HEK293 (cell line): ENCODE data around the gene RANBP10.

ENCODE experiments used
- IKZF3 ChIP-seq: fragments of 450-650 bp; IDR thresholded peaks from 2 replicates; pipeline ENCODE4 v1.5.0; 2018; ENCODE audit warnings: missing biosample characterization, mild to moderate bottlenecking, missing genetic modification characterization, moderate library complexity
- KLF16 ChIP-seq: fragments of 450-650 bp; formaldehyde crosslinking; IDR thresholded peaks from 2 replicates; pipeline ENCODE4 v1.5.1; 2017; ENCODE audit warnings: missing biosample characterization, missing genetic modification characterization
- REPIN1 ChIP-seq: fragments of 450-650 bp; formaldehyde crosslinking; IDR thresholded peaks from 2 replicates; pipeline ENCODE4 v1.5.1; 2017; ENCODE audit warnings: missing biosample characterization, missing genetic modification characterization, low read depth
- ZBTB1 ChIP-seq: fragments of 450-650 bp; formaldehyde crosslinking; IDR thresholded peaks from 2 replicates; pipeline ENCODE4 v1.5.1; 2016; ENCODE audit warnings: missing biosample characterization, missing genetic modification characterization
- ZFHX2 ChIP-seq: fragments of 450-650 bp; formaldehyde crosslinking; conservative IDR thresholded peaks from 2 replicates; pipeline ENCODE4 v1.5.1; 2016; ENCODE audit warnings: missing biosample characterization, missing genetic modification characterization
- ZIC2 ChIP-seq: fragments of 450-650 bp; formaldehyde crosslinking; IDR thresholded peaks from 2 replicates; pipeline ENCODE4 v1.5.1; 2016; ENCODE audit warnings: missing biosample characterization, missing genetic modification characterization
- ZNF19 ChIP-seq: fragments of 450-650 bp; formaldehyde crosslinking; IDR thresholded peaks from 2 replicates; pipeline ENCODE4; 2016; ENCODE audit warnings: missing biosample characterization, missing genetic modification characterization, low read depth
- ZNF202 ChIP-seq: fragments of 450-650 bp; formaldehyde crosslinking; IDR thresholded peaks from 2 replicates; pipeline ENCODE4 v1.5.1; 2016; ENCODE audit warnings: missing biosample characterization, missing genetic modification characterization, borderline replicate concordance
- ZNF26 ChIP-seq: fragments of 450-650 bp; formaldehyde crosslinking; IDR thresholded peaks from 2 replicates; pipeline ENCODE4 v1.5.1; 2016; ENCODE audit warnings: missing biosample characterization, missing genetic modification characterization
- ZNF274 ChIP-seq, 2 experiments: fragments of 200-500 bp in 1 of 2; fragments of 450-650 bp in 1 of 2; sonication (Bioruptor generic) in 1 of 2; formaldehyde crosslinking in 1 of 2; IDR thresholded peaks; 2 replicates each; pipeline versions ENCODE4 v1.5.1 to v1.6.1; 2014 to 2016; ENCODE audit warnings: borderline replicate concordance in 1 of 2, inconsistent platforms in 1 of 2, low read length in 1 of 2, missing biosample characterization in 1 of 2, missing genetic modification characterization in 1 of 2
- ZNF335 ChIP-seq: fragments of 450-650 bp; formaldehyde crosslinking; conservative IDR thresholded peaks from 2 replicates; pipeline ENCODE4 v1.5.1; 2016; ENCODE audit warnings: missing biosample characterization, missing genetic modification characterization
- ZNF394 ChIP-seq: fragments of 450-650 bp; formaldehyde crosslinking; IDR thresholded peaks from 2 replicates; pipeline ENCODE4 v1.5.1; 2016; ENCODE audit warnings: missing biosample characterization, missing genetic modification characterization, mild to moderate bottlenecking, moderate library complexity, borderline replicate concordance
- ZNF449 ChIP-seq: fragments of 450-650 bp; formaldehyde crosslinking; IDR thresholded peaks from 2 replicates; pipeline ENCODE4 v1.5.1; 2017; ENCODE audit warnings: missing biosample characterization, mild to moderate bottlenecking, missing genetic modification characterization, moderate library complexity
- ZNF501 ChIP-seq: fragments of 450-650 bp; formaldehyde crosslinking; IDR thresholded peaks from 2 replicates; pipeline ENCODE4 v1.5.1; 2016; ENCODE audit warnings: missing biosample characterization, missing genetic modification characterization
- ZNF629 ChIP-seq: fragments of 450-650 bp; formaldehyde crosslinking; IDR thresholded peaks from 2 replicates; pipeline ENCODE4 v1.5.1; 2017; ENCODE audit warnings: missing biosample characterization, missing genetic modification characterization
- ZNF701 ChIP-seq: fragments of 450-650 bp; formaldehyde crosslinking; IDR thresholded peaks from 2 replicates; pipeline ENCODE4 v1.5.1; 2016; ENCODE audit warnings: missing biosample characterization, missing genetic modification characterization
- ZNF707 ChIP-seq: fragments of 450-650 bp; formaldehyde crosslinking; IDR thresholded peaks from 2 replicates; pipeline ENCODE4 v1.5.1; 2016; ENCODE audit warnings: missing biosample characterization, missing genetic modification characterization
- ZNF777 ChIP-seq: fragments of 450-650 bp; formaldehyde crosslinking; IDR thresholded peaks from 2 replicates; pipeline ENCODE4 v1.5.1; 2017; ENCODE audit warnings: missing biosample characterization, missing genetic modification characterization, borderline replicate concordance
- ZSCAN18 ChIP-seq: fragments of 450-650 bp; formaldehyde crosslinking; IDR thresholded peaks from 2 replicates; pipeline ENCODE4 v1.5.1; 2016; ENCODE audit warnings: missing biosample characterization, missing genetic modification characterization
- ZSCAN30 ChIP-seq: fragments of 450-650 bp; IDR thresholded peaks from 2 replicates; pipeline ENCODE4 v1.5.1; 2018; ENCODE audit warnings: missing biosample characterization, mild to moderate bottlenecking, missing genetic modification characterization, moderate library complexity
- ZSCAN5A ChIP-seq: fragments of 450-650 bp; formaldehyde crosslinking; IDR thresholded peaks from 2 replicates; pipeline ENCODE4 v1.5.1; 2016; ENCODE audit warnings: missing biosample characterization, missing genetic modification characterization
- ZXDB ChIP-seq: fragments of 450-650 bp; formaldehyde crosslinking; IDR thresholded peaks from 2 replicates; pipeline ENCODE4 v1.5.1; 2016; ENCODE audit warnings: missing biosample characterization, missing genetic modification characterization
- TF ChIP-seq, protein P1 (sequence below): fragments of 450-650 bp; formaldehyde crosslinking; IDR thresholded peaks from 2 replicates; pipeline ENCODE4 v1.5.1; 2016; ENCODE audit warnings: missing biosample characterization, missing genetic modification characterization
- TF ChIP-seq, protein P2 (sequence below): fragments of 450-650 bp; formaldehyde crosslinking; IDR thresholded peaks from 2 replicates; pipeline ENCODE4 v1.5.1; 2016; ENCODE audit warnings: missing biosample characterization, missing genetic modification characterization
- TF ChIP-seq, protein P3 (sequence below): fragments of 450-650 bp; formaldehyde crosslinking; conservative IDR thresholded peaks from 2 replicates; pipeline ENCODE4 v1.5.1; 2016; ENCODE audit warnings: low read depth, missing biosample characterization, missing genetic modification characterization

The RANBP10 gene

GRCh38 chr16:67846320-67847063, 40.1 kb upstream of the RANBP10 start, which contains the start of gene NUTF2 (continued):
- TF ChIP-seq, protein P1, sequence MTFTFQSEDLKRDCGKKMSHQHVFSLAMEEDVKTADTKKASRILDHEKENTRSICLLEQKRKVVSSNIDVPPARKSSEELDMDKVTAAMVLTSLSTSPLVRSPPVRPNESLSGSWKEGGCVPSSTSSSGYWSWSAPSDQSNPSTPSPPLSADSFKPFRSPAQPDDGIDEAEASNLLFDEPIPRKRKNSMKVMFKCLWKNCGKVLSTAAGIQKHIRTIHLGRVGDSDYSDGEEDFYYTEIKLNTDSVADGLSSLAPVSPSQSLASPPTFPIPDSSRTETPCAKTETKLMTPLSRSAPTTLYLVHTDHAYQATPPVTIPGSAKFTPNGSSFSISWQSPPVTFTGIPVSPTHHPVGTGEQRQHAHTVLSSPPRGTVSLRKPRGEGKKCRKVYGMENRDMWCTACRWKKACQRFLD: no peak
- TF ChIP-seq ZNF394 (tag by site-specific recombination): peak; percentile 60; the same call in 1 of the 2 replicates
- TF ChIP-seq ZSCAN30: peak; percentile 36; the same call in 1 of the 2 replicates
- peak; percentile 65; the same call in 1 of the 2 replicates for TF ChIP-seq ZIC2 (tag by site-specific recombination)
- TF ChIP-seq ZNF501: 0 out of 2 replicates have a peak, but pooled peaks have one; percentile 23
- peak; percentile 99 for TF ChIP-seq ZXDB (tag by site-specific recombination)
- peak; percentile 85 for TF ChIP-seq ZNF449
- peak; percentile 98 for TF ChIP-seq ZNF335
- TF ChIP-seq ZNF26 (tag by site-specific recombination): no peak
- TF ChIP-seq ZNF274 (IDR thresholded peaks at IDR 0.05; ENCODE audit: low read length): no peak
- no peak for TF ChIP-seq ZNF274 (tag by site-specific recombination; IDR thresholded peaks at IDR 0.05; ENCODE audit: borderline replicate concordance)
- TF ChIP-seq ZNF777 (tag by site-specific recombination): no peak
- TF ChIP-seq, protein P2, sequence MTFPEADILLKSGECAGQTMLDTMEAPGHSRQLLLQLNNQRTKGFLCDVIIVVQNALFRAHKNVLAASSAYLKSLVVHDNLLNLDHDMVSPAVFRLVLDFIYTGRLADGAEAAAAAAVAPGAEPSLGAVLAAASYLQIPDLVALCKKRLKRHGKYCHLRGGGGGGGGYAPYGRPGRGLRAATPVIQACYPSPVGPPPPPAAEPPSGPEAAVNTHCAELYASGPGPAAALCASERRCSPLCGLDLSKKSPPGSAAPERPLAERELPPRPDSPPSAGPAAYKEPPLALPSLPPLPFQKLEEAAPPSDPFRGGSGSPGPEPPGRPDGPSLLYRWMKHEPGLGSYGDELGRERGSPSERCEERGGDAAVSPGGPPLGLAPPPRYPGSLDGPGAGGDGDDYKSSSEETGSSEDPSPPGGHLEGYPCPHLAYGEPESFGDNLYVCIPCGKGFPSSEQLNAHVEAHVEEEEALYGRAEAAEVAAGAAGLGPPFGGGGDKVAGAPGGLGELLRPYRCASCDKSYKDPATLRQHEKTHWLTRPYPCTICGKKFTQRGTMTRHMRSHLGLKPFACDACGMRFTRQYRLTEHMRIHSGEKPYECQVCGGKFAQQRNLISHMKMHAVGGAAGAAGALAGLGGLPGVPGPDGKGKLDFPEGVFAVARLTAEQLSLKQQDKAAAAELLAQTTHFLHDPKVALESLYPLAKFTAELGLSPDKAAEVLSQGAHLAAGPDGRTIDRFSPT: peak; percentile 92
- TF ChIP-seq KLF16 (tag by site-specific recombination): peak; percentile 95
- TF ChIP-seq ZNF629 (tag by site-specific recombination): peak; percentile 64; the same call in 1 of the 2 replicates
- TF ChIP-seq REPIN1: no peak
- TF ChIP-seq ZSCAN18: no peak
- no peak for TF ChIP-seq ZSCAN5A (tag by site-specific recombination)
- TF ChIP-seq, protein P3, sequence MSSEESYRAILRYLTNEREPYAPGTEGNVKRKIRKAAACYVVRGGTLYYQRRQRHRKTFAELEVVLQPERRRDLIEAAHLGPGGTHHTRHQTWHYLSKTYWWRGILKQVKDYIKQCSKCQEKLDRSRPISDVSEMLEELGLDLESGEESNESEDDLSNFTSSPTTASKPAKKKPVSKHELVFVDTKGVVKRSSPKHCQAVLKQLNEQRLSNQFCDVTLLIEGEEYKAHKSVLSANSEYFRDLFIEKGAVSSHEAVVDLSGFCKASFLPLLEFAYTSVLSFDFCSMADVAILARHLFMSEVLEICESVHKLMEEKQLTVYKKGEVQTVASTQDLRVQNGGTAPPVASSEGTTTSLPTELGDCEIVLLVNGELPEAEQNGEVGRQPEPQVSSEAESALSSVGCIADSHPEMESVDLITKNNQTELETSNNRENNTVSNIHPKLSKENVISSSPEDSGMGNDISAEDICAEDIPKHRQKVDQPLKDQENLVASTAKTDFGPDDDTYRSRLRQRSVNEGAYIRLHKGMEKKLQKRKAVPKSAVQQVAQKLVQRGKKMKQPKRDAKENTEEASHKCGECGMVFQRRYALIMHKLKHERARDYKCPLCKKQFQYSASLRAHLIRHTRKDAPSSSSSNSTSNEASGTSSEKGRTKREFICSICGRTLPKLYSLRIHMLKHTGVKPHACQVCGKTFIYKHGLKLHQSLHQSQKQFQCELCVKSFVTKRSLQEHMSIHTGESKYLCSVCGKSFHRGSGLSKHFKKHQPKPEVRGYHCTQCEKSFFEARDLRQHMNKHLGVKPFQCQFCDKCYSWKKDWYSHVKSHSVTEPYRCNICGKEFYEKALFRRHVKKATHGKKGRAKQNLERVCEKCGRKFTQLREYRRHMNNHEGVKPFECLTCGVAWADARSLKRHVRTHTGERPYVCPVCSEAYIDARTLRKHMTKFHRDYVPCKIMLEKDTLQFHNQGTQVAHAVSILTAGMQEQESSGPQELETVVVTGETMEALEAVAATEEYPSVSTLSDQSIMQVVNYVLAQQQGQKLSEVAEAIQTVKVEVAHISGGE: peak; percentile 90
- no peak for TF ChIP-seq ZBTB1
- no peak for TF ChIP-seq ZNF701 (tag by site-specific recombination)
- no peak for TF ChIP-seq ZNF202 (tag by site-specific recombination)
- TF ChIP-seq IKZF3: peak; percentile 89
- no peak; the same call in 1 of the 2 replicates for TF ChIP-seq ZFHX2 (tag by site-specific recombination)
- no peak for TF ChIP-seq ZNF707 (tag by site-specific recombination)
- TF ChIP-seq ZNF19: no peak
